Stimulated activated CD4-positive, alpha-beta T cell treated with anti-CD3 and anti-CD28 coated beads, Interleukin-4, amount 100 ng/mL, for 24 hours (primary cell): ENCODE data around the gene LCNL1.
"Not testable (repeated sequence)": the region's sequence is repeated elsewhere in the genome, so short reads cannot be mapped to it uniquely, and the experiment has no call there.

Experiments
- DNase-seq: peaks from one replicate; pipeline ENCODE4 v3.0.0-alpha.2; 2020

Gene LCNL1

DNA sequence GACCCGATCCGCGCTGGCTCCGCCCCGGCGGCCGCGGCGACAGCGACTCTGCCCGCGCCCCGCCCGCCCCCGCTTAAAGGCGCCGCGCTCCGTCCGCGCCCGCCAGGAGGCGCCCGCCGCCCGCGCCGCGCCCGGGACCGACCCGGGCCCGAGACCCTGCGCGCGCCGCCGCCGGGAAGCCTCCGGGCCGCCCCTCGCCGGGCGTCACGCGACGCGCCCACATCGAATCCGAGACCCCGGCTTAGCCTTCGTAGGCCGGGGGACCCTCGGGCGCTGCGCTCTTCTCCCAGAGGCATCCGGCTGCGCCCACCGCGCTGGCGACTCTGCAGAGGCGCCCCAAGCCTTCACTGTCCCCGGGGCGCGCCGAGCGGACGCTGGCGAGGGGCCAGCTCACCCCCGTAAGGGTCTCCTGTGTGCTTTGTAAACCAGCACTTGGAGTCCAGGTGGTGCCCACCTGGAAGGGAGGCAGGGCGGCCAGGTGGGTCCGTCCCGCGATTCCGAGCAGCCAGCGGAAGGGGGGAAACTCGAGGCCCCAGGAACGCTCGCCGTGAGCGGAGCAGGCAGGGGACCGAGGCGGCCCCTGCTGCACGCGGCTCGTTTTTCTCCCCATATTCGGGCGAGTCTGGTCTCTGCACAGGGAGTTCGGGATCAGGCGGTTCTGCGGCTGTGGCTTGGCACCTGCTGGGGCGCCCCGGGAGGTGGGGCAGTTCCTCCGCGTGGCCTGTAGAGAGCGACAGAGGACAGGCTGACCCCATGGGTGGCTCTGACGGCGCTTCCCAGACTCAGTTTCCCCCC, 45.7 kb downstream of the LCNL1 start:
- peak; percentile 65 for DNase-seq

DNA sequence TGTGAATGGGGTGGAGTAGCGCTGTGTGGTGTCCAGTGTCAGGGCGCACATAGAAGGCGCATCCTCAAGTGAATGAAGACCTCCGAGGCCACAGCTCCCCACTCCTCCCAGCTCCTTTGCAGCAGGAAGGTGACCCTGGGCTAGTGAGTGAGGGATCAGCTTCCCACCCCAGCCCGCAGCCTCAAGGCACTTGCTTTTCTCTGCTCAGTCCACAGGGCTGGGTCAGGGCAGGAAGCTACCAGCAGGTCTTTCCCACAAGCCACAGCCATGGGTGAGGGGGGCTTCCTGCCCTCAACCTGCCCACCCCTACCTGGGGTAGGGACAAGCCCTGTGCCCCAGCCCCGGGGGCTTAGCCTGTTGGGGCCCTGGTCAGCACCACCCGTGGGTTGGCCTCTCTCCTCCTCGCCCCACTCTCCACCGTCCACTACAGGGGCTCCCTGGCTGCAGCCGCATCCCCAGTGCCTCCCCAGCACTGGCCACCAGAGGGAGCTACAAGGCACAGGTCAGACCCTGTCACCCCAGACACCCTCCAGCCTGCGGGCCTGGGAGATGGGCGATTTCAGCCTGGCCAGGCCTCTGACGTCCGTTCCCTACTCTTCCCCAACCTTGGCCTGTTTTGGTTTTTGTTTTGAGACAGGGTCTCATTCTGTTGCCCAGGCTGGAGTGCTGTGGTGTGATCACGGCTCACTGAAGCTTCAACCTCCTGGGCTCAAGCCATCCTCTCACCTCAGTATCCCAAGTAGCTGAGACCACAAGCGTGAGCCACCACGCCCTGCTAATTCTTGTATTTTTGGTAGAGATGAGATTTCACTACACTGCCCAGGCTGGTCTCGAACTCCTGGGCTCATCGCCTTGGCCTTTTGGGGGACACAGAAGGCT, 46.5 kb downstream of the LCNL1 start:
- peak; percentile 79 for DNase-seq

DNA sequence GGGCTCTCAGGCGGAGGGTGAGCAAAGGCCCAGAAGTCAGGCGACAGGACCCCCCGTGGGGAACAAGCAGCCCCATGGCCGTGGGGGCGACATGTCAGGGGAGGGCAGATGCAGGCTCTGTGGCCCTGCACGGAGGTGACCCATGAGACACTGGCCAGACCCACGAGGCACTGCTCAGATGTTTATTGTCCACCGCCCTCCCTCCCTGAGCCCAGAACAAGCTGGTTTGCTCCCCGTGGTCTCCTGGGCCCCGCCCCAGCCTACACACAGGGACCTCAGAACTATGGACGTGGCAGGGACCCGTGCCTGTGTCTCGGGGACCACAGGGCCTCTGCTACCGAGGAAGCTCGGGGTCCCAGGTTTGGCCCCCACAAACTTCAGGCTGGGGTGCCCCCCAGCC, 47.2 kb downstream of the LCNL1 start:
- no peak for DNase-seq

DNA sequence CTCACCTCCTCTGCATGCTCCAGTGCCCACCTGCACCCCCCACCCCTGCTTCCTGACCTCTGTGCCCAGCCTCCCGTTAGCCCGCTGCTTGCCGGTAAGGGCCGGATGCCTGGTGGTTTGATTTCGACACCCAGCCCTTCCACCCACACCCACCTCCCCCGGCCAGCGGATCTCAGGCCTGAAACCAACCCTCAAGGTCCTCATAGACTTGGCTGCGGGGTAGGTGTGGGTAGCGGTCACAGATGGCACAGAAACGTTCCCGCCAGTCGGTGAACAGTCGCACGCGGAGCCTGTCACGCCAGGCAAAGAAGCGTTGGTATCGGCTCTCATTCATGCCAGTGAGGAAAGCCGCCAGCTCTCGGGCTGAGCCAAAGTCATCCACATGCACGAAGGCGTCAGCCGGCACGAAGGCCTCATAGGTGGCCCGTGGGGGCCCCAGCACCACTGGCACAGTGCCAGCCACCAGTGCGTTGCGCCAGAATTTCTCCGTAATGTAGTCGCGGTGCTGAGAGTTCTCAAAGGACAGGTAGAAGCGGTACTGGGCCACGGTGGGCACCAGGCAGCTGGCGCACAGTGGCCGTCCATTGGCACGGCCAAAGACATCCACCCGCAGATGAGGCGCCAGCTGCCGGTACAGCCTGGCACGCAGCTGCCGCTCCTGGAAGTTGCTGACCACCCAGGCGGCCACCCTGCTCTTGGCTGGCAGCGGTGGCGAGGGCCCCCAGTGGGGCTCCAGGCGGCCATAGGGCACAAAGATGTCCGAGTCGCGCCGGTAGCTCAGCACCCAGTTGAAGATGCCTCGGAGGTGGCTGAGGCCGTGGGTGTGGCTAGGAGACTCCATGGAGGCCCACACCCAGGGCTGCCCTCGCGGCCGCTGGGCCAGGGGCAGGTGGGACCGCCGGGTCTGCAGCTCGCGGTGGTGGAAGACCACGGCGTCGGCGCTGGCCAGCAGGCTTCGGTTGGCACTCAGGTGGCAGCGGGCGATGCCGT, 48.0 kb downstream of the LCNL1 start:
- peak; percentile 59 for DNase-seq

DNA sequence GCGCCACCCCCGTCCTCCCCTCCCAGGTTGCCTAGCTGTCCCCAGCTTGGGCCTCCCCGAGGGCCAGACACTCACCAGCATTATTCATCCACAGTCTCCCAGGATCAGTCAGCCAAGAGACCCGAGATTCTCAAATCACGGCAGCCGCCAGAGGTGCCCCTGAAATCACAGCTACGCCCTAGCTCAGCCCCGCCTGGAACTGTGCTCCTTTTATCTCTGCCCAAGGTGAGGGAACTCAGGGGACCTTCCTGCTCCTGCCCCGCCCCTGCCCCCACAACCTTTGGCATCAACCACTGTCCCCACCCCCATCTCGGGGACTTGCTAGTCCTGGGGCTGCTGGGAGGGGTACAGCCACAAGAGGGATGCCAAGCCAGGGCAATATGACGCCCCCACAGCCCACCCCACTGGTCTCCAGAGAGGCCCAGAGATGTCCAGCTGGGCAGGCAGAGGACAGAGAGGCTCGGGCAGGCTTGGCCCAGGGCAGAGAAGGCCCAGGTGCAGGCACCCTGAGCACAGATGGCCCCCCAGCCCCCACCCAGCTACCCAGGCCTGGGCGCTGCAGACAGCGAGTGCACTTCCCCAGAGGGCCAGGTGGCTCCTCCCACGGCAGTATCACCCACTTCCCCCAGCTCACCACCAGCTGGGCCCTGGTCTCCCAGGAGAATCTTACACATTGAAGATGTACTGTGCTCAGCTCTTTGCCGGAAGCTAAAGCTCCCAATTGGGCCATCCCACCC, 49.3 kb downstream of the LCNL1 start, which contains the start of gene FUT7:
Gene FUT7, minus strand, starts transcription at position 185 of the 737 bp plus-strand sequence. Its CDS starts 97 bp downstream, at position 88.
- peak; percentile 40 for DNase-seq

DNA sequence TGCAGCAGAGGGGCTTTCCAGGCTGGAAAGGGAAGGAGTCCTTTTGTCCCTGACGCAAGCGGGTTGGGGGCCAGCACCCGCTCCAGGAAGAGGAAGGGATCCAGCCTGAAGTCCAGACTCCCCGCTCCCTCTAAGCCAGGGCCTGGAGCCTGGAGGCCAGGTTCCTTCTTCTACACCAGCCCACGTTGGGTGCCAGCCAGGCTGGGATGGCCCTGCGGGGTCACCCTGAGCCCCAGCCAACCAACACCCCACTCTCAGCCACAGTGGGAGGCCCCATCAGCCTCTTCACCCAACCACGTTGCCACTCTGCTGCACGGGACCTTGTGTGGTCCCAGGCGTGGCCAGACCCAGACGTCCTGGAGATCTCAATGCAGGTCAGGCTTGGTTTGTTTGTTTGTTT, 50.1 kb downstream of the LCNL1 start:
- DNase-seq = no peak

DNA sequence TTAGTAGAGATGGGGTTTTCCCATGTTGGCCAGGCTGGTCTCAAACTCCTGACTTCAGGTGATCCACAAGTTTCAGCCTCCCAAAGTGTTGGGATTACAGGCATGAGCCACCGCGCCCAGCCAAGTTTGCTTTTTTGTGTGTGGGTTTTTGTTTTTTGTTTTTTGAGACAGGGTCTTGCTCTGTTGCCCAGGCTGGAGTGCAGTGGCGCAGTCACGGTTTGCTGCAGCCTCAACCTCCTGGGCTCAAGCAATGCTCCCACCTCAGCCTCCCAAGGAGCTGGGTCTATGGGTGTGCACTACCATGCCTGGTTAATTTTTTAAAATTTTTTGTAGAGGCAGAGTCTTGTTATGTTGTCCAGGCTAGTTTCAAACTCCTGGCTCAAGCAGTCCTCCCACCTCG, 50.7 kb downstream of the LCNL1 start:
- not testable (repeated sequence) for DNase-seq

DNA sequence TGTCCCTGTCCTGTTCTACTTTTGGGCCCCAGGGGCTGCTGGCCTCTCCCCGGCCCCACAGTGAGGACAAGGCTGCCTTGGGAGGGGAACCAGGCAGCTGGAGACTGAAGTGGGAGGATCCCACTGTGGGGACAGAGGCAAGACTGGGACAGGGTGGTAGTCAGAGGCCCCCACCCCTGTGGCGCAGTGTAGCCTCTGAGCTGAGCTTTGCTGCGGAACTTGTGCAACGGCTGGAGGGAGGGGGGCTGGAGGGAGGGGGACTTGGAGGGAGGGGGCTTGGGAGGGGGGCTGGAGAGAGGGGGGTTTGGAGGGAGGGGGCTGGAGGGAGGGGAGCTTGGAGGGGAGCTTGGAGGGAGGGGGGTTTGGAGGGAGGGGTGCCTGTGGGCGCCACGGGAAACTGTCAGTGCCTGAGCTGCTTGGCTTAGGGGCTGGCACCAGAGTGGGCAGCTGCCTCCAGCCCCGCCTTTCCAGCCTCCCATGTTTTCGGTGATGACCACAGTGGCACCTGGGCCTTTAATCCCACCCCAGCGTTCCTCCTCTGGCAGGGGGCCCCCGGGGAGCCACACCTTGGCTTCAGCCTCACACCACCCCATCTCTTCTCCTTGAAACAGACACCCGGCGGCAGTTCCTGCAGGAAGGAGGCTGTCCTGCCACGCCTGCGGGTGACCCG, 51.4 kb downstream of the LCNL1 start:
- no peak for DNase-seq

DNA sequence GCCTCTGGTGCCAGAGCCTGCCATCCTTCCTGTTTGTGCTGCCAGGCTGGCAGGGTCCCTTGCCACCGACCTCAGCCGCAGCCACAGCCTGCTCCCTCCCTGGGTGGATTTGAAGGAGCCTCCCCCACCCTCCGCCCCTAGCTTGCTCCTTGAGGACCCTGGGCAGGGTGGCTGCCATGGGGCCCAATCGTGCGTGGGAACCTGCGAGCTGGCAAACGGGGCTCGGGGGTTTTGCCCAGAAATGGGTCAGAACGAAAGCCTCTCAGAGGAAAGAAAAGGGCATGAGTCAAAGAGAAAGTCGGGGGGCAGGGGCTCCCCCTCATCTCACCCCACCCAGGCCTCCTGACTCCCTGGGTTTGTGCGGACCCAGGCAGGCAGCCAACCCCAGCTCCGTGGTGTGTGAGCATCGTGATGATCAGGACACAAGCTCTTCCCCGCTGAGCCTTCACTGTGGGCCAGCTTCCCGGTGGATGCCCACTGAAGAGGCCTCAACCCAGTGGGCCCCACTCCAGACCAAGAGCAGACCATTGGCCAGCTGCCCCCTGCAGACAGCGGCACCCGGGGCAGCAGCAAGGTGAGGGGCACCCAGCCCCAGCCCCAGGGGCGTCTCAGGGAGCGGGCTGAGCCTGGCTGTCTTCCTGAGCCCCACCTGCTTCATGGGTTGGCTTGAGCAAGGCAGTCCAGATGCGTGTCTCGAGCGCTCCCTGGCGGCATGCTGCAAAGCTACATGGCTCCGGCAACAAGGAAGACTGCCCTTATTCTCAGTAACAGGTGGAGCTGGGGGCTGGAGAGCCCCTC, 52.1 kb downstream of the LCNL1 start:
- peak; percentile 90 for DNase-seq
